H9 (cell line): ENCODE data around the gene STX2. TPM values are rescaled to one million over a fixed set of nuclear protein-coding genes. Genes with fewer than 3 reads are reported as not detected.

Experiments used
- DNase-seq: peaks from one replicate; pipeline ENCODE4 v3.0.0-alpha.2; 2017
- H2AFZ ChIP-seq: one replicate; pipeline ENCODE4 v1.6.1; 2013; ENCODE audit warnings: mild to moderate bottlenecking, low read length, control low read depth, moderate library complexity
- H2AK5ac ChIP-seq: 2 replicates; pipeline ENCODE4 v1.6.1; 2013; ENCODE audit warnings: low read length, control low read depth, mixed read lengths; ENCODE audit not compliant: insufficient read length
- H2BK120ac ChIP-seq: one replicate; pipeline ENCODE4 v1.6.1; 2013; ENCODE audit warnings: low read depth, mild to moderate bottlenecking, low read length, control low read depth, inconsistent platforms; ENCODE audit not compliant: poor library complexity, severe bottlenecking
- H2BK12ac ChIP-seq: 2 replicates; pipeline ENCODE4 v1.6.1; 2013; ENCODE audit warnings: low read length, control low read depth, mixed read lengths, low read depth; ENCODE audit not compliant: insufficient read length
- H2BK15ac ChIP-seq: 2 replicates; pipeline ENCODE4 v1.6.1; 2013; ENCODE audit warnings: low read depth, low read length, control low read depth
- H2BK20ac ChIP-seq: one replicate; pipeline ENCODE4 v1.6.1; 2013; ENCODE audit warnings: low read depth, mild to moderate bottlenecking, low read length, control low read depth, inconsistent platforms; ENCODE audit not compliant: poor library complexity, severe bottlenecking
- H2BK5ac ChIP-seq: 2 replicates; pipeline ENCODE4 v1.6.1; 2013; ENCODE audit warnings: low read length, control low read depth, mixed read lengths; ENCODE audit not compliant: insufficient read length
- H3K14ac ChIP-seq: 2 replicates; pipeline ENCODE4 v1.6.1; 2013; ENCODE audit warnings: low read length, control low read depth; ENCODE audit not compliant: insufficient read depth
- H3K18ac ChIP-seq: 2 replicates; pipeline ENCODE4 v1.6.1; 2013; ENCODE audit warnings: low read depth, mild to moderate bottlenecking, mixed read lengths, low read length, control low read depth; ENCODE audit not compliant: insufficient read length
- H3K23ac ChIP-seq: 2 replicates; pipeline ENCODE4 v1.6.1; 2013; ENCODE audit warnings: low read length, control low read depth, mixed read lengths, low read depth; ENCODE audit not compliant: insufficient read length
- H3K23me2 ChIP-seq: 2 replicates; pipeline ENCODE4 v1.6.1; 2013; ENCODE audit warnings: low read depth, mild to moderate bottlenecking, mixed read lengths, low read length, control low read depth; ENCODE audit not compliant: insufficient read length, poor library complexity, severe bottlenecking
- H3K27ac ChIP-seq: 2 replicates; pipeline ENCODE4 v1.5.1; 2013; ENCODE audit warnings: low read length, control low read depth, mixed read lengths, low read depth; ENCODE audit not compliant: insufficient read length
- H3K27me3 ChIP-seq: 2 replicates; pipeline ENCODE4 v1.6.1; 2013; ENCODE audit warnings: low read length, control low read depth, inconsistent platforms; ENCODE audit not compliant: insufficient read depth
- H3K4ac ChIP-seq: 2 replicates; pipeline ENCODE4 v1.6.1; 2013; ENCODE audit warnings: low read depth, mild to moderate bottlenecking, control low read depth, inconsistent platforms, low read length, moderate library complexity
- H3K4me1 ChIP-seq: 2 replicates; pipeline ENCODE4 v1.6.1; 2013; ENCODE audit warnings: low read length, control low read depth, inconsistent platforms; ENCODE audit not compliant: insufficient read depth
- H3K4me2 ChIP-seq: 2 replicates; pipeline ENCODE4 v1.6.1; 2013; ENCODE audit warnings: low read length, control low read depth, mixed read lengths; ENCODE audit not compliant: insufficient read length, insufficient read depth
- H3K56ac ChIP-seq: 2 replicates; pipeline ENCODE4 v1.6.1; 2013; ENCODE audit warnings: low read depth, mild to moderate bottlenecking, mixed read lengths, low read length, control low read depth; ENCODE audit not compliant: insufficient read length
- H3K79me1 ChIP-seq: 2 replicates; pipeline ENCODE4 v1.6.1; 2013; ENCODE audit warnings: low read depth, mild to moderate bottlenecking, moderate library complexity, low read length, control low read depth, inconsistent platforms; ENCODE audit not compliant: insufficient read depth, poor library complexity, severe bottlenecking
- H3K79me2 ChIP-seq: 2 replicates; pipeline ENCODE4 v1.6.1; 2013; ENCODE audit warnings: low read length, control low read depth, inconsistent platforms; ENCODE audit not compliant: insufficient read depth
- H3K9ac ChIP-seq: 2 replicates; pipeline ENCODE4 v1.6.1; 2013; ENCODE audit warnings: low read length, control low read depth, mixed read lengths; ENCODE audit not compliant: insufficient read length; ENCODE audit errors: extremely low read depth
- H3K9me3 ChIP-seq: one replicate; pipeline ENCODE4 v1.6.1; 2013; ENCODE audit warnings: low read depth, low read length, inconsistent platforms; ENCODE audit not compliant: control insufficient read depth
- H3T11ph ChIP-seq: one replicate; pipeline ENCODE4 v1.6.1; 2013; ENCODE audit warnings: mild to moderate bottlenecking, low read length, control low read depth, inconsistent platforms
- H4K20me1 ChIP-seq: one replicate; pipeline ENCODE4 v1.6.1; 2013; ENCODE audit not compliant: control insufficient read depth, insufficient read length, insufficient read depth
- H4K5ac ChIP-seq: 2 replicates; pipeline ENCODE4 v1.6.1; 2013; ENCODE audit warnings: low read depth, mild to moderate bottlenecking, mixed read lengths, low read length, control low read depth; ENCODE audit not compliant: insufficient read length
- H4K8ac ChIP-seq: replicated peaks from 2 replicates; pipeline ENCODE4 v1.6.1; 2013; ENCODE audit warnings: low read length, control low read depth, mixed read lengths, low read depth; ENCODE audit not compliant: insufficient read length
- H4K91ac ChIP-seq: 2 replicates; pipeline ENCODE4 v1.6.1; 2013; ENCODE audit warnings: low read depth, mild to moderate bottlenecking, moderate library complexity, mixed read lengths, low read length, control low read depth; ENCODE audit not compliant: insufficient read length
- H3K27ac Mint-ChIP-seq, 3 experiments: 2 replicates in 2 of 3; 3 replicates in 1 of 3; pipeline ENCODE4 v1.8.0; 2020 to 2021; ENCODE audit warnings: mixed read lengths in 3 of 3, mild to moderate bottlenecking in 1 of 3, moderate library complexity in 1 of 3
- H3K27me3 Mint-ChIP-seq: 2 replicates; pipeline ENCODE4 v1.8.0; 2021; ENCODE audit warnings: low read depth, mild to moderate bottlenecking, moderate library complexity, mixed read lengths
- H3K36me3 Mint-ChIP-seq, 3 experiments: 2 replicates in 2 of 3; 3 replicates in 1 of 3; pipeline ENCODE4 v1.8.0; 2020 to 2021; ENCODE audit warnings: low read depth in 3 of 3, mixed read lengths in 3 of 3; ENCODE audit not compliant: insufficient read depth in 1 of 3
- H3K4me1 Mint-ChIP-seq, 2 experiments: 2 replicates each; pipeline ENCODE4 v1.8.0; 2020; ENCODE audit warnings: mixed read lengths in 2 of 2
- H3K4me3 Mint-ChIP-seq, 2 experiments: 2 replicates in 1 of 2; 3 replicates in 1 of 2; pipeline ENCODE4 v1.8.0; 2020 to 2021; ENCODE audit warnings: mild to moderate bottlenecking in 2 of 2, mixed read lengths in 2 of 2, moderate library complexity in 1 of 2
- H3K9me3 Mint-ChIP-seq, 2 experiments: 2 replicates in 1 of 2; 3 replicates in 1 of 2; pipeline ENCODE4 v1.8.0; 2020; ENCODE audit warnings: mild to moderate bottlenecking in 2 of 2, mixed read lengths in 2 of 2, moderate library complexity in 1 of 2
- CTCF ChIP-seq: fragments of 200-600 bp; sonication (generic); conservative IDR thresholded peaks from 3 replicates; pipeline ENCODE4 v1.8.0; 2021; ENCODE audit warnings: antibody characterized with exemption, mild to moderate bottlenecking
- WGBS: extraction: QIAGEN DNeasy Blood & Tissue Kit; methylation state at CpG from one replicate; pipeline ENCODE4 v1.1.7; 2013; ENCODE audit warnings: missing lambda C conversion rate, low lambda C conversion rate, mixed read lengths; ENCODE audit not compliant: insufficient read length; ENCODE audit errors: extremely low coverage; 5-methylcytosine and 5-hydroxymethylcytosine counted together
- total RNA-seq: library from RNA; stranded (reverse); gene quantifications from 2 replicates; pipeline ENCODE4 v1.2.1, GENCODE V29; 2021

Gene STX2
- total RNA-seq, 1 experiment from 2014 or later, result 19.4 TPM

- no peak overlapping the region for H2BK15ac ChIP-seq
- H2BK20ac ChIP-seq, result no peak overlapping the region
- Mint-ChIP-seq H3K9me3 (no peaks in the 10 kb centered on the region; a peak in 1 of 5 replicates), H3K27me3 (peaks cover 48% of the 10 kb centered on the region), H3K4me3 (peak overlapping the region; percentile 64 to 73), H3K27ac (peak overlapping the region in 1 of 3 experiments; percentile 88; a peak in 1 of 7 replicates), H3K4me1 (peaks cover 9 to 11% of the 10 kb centered on the region in 2 experiments), H3K36me3 (peaks cover 0 to 4% (median 2%) of the 10 kb centered on the region in 3 experiments; a peak in 5 of 7 replicates)
- no peak for TF ChIP-seq CTCF
- H3K4me2 ChIP-seq, result peak overlapping the region; percentile 34
- H2BK5ac ChIP-seq, result no peak overlapping the region
- no peaks in the 10 kb centered on the region for H3K79me1 ChIP-seq
- no peaks in the 10 kb centered on the region for H3K4me1 ChIP-seq
- H3K23me2 ChIP-seq, result peaks cover 9% of the 10 kb centered on the region
- no peaks in the 10 kb centered on the region for H3K27me3 ChIP-seq
- H2AK5ac ChIP-seq, result no peak overlapping the region
- no peak overlapping the region for H3K27ac ChIP-seq
- H2BK120ac ChIP-seq, result no peak overlapping the region
- no peak overlapping the region for H2BK12ac ChIP-seq
- H4K20me1 ChIP-seq, result no peaks in the 10 kb centered on the region
- DNase-seq, result peak; percentile 89
- H2AFZ ChIP-seq, result peak overlapping the region; percentile 42
- H3T11ph ChIP-seq, result no peak overlapping the region
- no peak overlapping the region for H3K23ac ChIP-seq
- no peak overlapping the region for H4K5ac ChIP-seq
- no peaks in the 10 kb centered on the region for H3K9me3 ChIP-seq
- H3K14ac ChIP-seq, result no peak overlapping the region
- H3K18ac ChIP-seq, result no peak overlapping the region
- H3K79me2 ChIP-seq, result no peaks in the 10 kb centered on the region
- no peak overlapping the region for H4K91ac ChIP-seq
- no peak overlapping the region for H3K4ac ChIP-seq
- no peak overlapping the region for H4K8ac ChIP-seq
- WGBS, result no CpG with 5 or more reads among the region's 41 CpGs
- H3K9ac ChIP-seq, result no peak overlapping the region
- no peak overlapping the region for H3K56ac ChIP-seq
Measured at GRCh38 chr12:130775953-130776856, 62.8 kb downstream of the STX2 start.
